Prostate gland (tissue), 2 donors: ENCODE data around the gene CRADD. TPM values are rescaled to one million over a fixed set of nuclear protein-coding genes. Genes with fewer than 3 reads are reported as not detected.

Source experiments
- DNase-seq: peaks from one replicate; pipeline ENCODE4 v3.0.0-alpha.2; 2019; ENCODE audit warnings: low spot score
- H3K27ac ChIP-seq, 2 donors: fragments of 200-600 bp; sonication (generic); 2 replicates each; pipeline ENCODE4 v1.5.1; 2017 to 2019
- H3K27me3 ChIP-seq: fragments of 200-600 bp; sonication (generic); replicated peaks from 2 replicates; pipeline ENCODE4 v1.5.1; 2019; ENCODE audit not compliant: insufficient read depth
- H3K36me3 ChIP-seq, 2 donors: fragments of 200-600 bp; sonication (generic); 1 replicate in 1 of 2; 2 replicates in 1 of 2; pipeline versions ENCODE4 v1.5.1 to v1.8.1; 2017 to 2019
- H3K4me1 ChIP-seq: fragments of 200-600 bp; sonication (generic); replicated peaks from 2 replicates; pipeline ENCODE4 v1.5.1; 2019
- H3K4me3 ChIP-seq, 2 donors: fragments of 200-600 bp; sonication (generic); 2 replicates each; pipeline ENCODE4 v1.5.1; 2017 to 2019
- H3K9me3 ChIP-seq: fragments of 200-600 bp; sonication (generic); 2 replicates; pipeline ENCODE4 v1.5.1; 2017
- CTCF ChIP-seq, 4 experiments: fragments of 200-600 bp in 2 of 4; fragments of 450-650 bp in 2 of 4; sonication (generic) in 2 of 4; IDR thresholded peaks; 1 replicate in 3 of 4; 2 replicates in 1 of 4; pipeline ENCODE4 v1.5.1; 2016 to 2019; ENCODE audit warnings: antibody characterized with exemption in 4 of 4, mild to moderate bottlenecking in 2 of 4, moderate library complexity in 2 of 4
- POLR2A ChIP-seq: fragments of 450-650 bp; IDR thresholded peaks from one replicate; pipeline ENCODE4 v1.6.1; 2016; ENCODE audit warnings: antibody characterized with exemption, mild to moderate bottlenecking
- POLR2AphosphoS5 ChIP-seq: sonication (generic); formaldehyde crosslinking; IDR thresholded peaks from one replicate; pipeline ENCODE4 v1.6.1; 2017; ENCODE audit warnings: antibody characterized with exemption
- WGBS: methylation state at CpG from one replicate; pipeline ENCODE4 v1.1.5; 2018; 5-methylcytosine and 5-hydroxymethylcytosine counted together
- intact Hi-C: fragments of 100-400 bp; cut with DNase I; formaldehyde crosslinking; loops from one replicate; pipeline ENCODE4 v1.14.2; 2022
- total RNA-seq, 2 donors: library from RNA; depleted of rRNA; stranded (reverse); fragments of >200 nt; gene quantifications; one replicate each; pipeline ENCODE4 v1.1.0, GENCODE V29; 2016

Gene CRADD
- total RNA-seq, 2 donors from 2014 or later, result 38.9 to 42.4 TPM

DNA sequence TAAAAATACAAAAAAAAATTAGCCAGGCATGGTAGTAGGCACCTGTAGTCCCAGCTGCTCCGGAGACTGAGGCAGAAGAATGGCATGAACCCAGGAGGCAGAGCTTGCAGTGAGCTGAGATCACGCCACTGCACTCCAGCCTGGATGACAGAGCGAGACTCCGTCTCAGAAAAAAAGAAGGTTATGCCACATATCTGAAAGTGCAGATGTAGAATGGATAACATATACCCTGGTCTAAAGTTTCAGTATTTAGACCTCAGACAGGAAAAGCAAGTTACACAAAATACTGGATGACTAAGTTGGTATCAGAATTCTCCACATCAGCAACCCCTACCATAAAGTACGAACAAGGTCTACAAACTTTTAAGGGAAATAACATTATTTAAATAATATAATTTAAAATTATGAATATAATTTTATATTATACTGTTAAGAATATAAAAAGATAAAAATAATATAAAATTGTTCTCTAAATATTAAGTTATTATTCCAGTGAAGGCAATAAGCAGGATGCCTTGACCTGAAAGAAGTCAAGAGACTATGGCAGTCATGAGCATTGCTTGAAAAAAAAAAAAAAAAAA is 169.9 kb downstream of the CRADD start:
- DNase-seq, result no peak
- WGBS, result 85% methylated on average over 5 of the region's 5 CpGs
- H3K27me3 ChIP-seq, result no peaks in the 10 kb centered on the region
- H3K4me3 ChIP-seq, result no peak overlapping the region
- no peaks in the 10 kb centered on the region for H3K9me3 ChIP-seq
- no peak overlapping the region for H3K27ac ChIP-seq
- no peaks in the 10 kb centered on the region for H3K4me1 ChIP-seq
- TF ChIP-seq POLR2AphosphoS5 (no peak), CTCF (IDR thresholded peaks at IDR 0.05) (no peak), POLR2A (no peak)
- H3K36me3 ChIP-seq, result no peaks in the 10 kb centered on the region
- intact Hi-C loops, result loop anchor here (10.0 kb wide), 1 partner anchor 342 kb away; no protein-coding TSS in a partner anchor

DNA sequence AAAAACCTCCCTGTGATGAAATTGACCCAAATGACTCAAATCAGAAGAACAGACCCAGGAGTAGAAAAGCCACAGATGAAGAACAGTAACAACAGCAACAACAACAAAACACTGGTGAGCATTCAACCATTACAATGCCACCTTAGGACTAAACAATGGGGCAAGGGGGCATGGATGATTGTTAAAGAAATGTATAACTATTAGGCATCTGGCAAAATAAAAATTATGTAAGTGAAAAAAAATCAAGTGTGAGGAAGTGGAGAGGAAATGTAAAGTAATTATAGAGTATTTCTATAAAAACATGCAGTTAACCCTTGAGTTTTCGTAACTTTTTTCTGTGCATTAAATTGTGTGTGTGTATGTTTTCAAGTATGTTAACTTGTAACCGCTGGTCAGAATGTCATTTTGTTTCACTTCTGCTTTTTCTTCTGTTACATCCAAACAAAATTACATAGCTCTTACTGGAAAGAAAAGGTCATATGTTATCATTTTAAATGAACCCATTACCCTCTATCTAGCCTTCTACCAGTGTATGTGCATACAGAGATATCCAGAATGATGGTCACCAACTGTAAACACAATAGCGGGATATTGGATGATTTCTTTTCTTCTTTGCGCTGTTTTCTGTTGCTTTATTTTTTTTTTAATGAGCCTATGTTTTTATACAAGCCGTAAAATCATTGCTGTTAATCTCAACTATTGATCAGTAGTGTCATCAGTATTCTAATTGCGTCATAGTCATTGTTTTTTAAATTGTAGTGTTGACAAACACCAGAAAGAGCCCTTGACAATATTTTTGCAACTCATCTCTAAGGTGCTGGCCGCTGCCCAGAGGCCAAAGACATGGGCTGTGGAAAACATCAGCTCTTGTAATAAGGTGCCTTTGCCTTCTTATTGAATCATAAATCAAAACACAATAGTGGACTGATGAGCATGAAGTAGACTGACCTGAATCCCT is 170.6 kb downstream of the CRADD start:
- Histone ChIP-seq H3K4me1 (no peaks in the 10 kb centered on the region), H3K27ac (no peak overlapping the region), H3K27me3 (no peaks in the 10 kb centered on the region), H3K36me3 (no peaks in the 10 kb centered on the region), H3K9me3 (no peaks in the 10 kb centered on the region), H3K4me3 (no peak overlapping the region)
- intact Hi-C loops, result loop anchor here (10.0 kb wide), 1 partner anchor 343 kb away; no protein-coding TSS in a partner anchor
- 93% methylated on average over 7 of the region's 7 CpGs for WGBS
- DNase-seq, result no peak
- no peak for TF ChIP-seq POLR2AphosphoS5
- TF ChIP-seq CTCF (IDR thresholded peaks at IDR 0.05), result no peak
- TF ChIP-seq POLR2A, result no peak

DNA sequence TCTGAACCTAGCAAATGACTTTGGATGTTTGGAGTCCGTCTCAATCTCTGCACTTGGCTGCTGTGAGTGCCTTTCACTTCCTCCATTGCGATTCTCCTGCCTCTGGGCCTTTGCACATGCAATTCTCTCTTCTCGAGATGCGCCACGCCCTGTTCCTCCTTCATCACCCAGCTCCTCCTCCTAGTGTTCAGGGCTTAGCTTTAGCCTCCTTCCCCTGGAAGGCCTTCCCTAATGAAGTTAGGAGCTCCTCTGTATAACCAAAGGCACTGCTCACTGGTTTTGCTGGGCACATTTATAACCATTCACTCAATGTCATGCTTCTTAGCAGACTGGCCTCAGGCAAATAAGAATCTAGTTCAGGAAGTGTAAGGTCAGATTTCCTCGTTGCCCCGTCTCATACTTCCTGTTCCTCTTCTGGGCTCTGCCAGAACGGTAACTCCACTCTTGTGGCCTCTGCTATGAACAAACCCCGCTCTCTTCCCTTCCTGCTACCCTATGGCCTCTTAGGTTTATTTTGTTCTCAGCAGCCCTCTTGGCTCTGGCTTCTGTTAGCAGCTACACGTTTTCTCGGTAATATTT is 171.4 kb downstream of the CRADD start:
- intact Hi-C loops, result loop anchor here (10.0 kb wide), 1 partner anchor 344 kb away; no protein-coding TSS in a partner anchor
- Histone ChIP-seq H3K27me3 (no peaks in the 10 kb centered on the region), H3K9me3 (no peaks in the 10 kb centered on the region), H3K36me3 (no peaks in the 10 kb centered on the region), H3K4me1 (no peaks in the 10 kb centered on the region), H3K27ac (no peak overlapping the region), H3K4me3 (no peak overlapping the region)
- no peak for DNase-seq
- WGBS, result 87% methylated on average over 11 of the region's 11 CpGs
- TF ChIP-seq CTCF (IDR thresholded peaks at IDR 0.05) (no peak), POLR2AphosphoS5 (no peak), POLR2A (no peak)

GRCh38 chr12:93849946-93850345 is 172.8 kb downstream of the CRADD start:
- no peak overlapping the region for H3K4me3 ChIP-seq
- TF ChIP-seq POLR2A (no peak), POLR2AphosphoS5 (no peak), CTCF (IDR thresholded peaks at IDR 0.05) (no peak)
- H3K36me3 ChIP-seq, result no peaks in the 10 kb centered on the region
- 96% methylated on average over 13 of the region's 15 CpGs for WGBS
- H3K27ac ChIP-seq, result no peak overlapping the region
- intact Hi-C loops, result loop anchor here (10.0 kb wide), 1 partner anchor 345 kb away; no protein-coding TSS in a partner anchor
- H3K4me1 ChIP-seq, result no peaks in the 10 kb centered on the region
- no peaks in the 10 kb centered on the region for H3K27me3 ChIP-seq
- DNase-seq, result no peak
- no peaks in the 10 kb centered on the region for H3K9me3 ChIP-seq
